ENCODE data around the gene SAMHD1. TPM values are rescaled to one million over a fixed set of nuclear protein-coding genes. Genes with fewer than 3 reads are reported as not detected.
"Not testable (repeated sequence)": the region's sequence is repeated elsewhere in the genome, so short reads cannot be mapped to it uniquely, and the experiment has no call there.

SAMHD1 gene
- total RNA-seq, 1 experiment from 2014 or later, result 24.4 TPM

- DNase-seq (ENCODE audit: low spot score), result no peak
Measured at GRCh38 chr20:36916199-36916598, 35.3 kb downstream of the SAMHD1 start.

- DNase-seq (ENCODE audit: low spot score), result no peak
Measured at GRCh38 chr20:36908603-36909002, 42.9 kb downstream of the SAMHD1 start.

GRCh38 chr20:36906086-36906485 is 45.4 kb downstream of the SAMHD1 start:
- not testable (repeated sequence) for DNase-seq (ENCODE audit: low spot score)

GRCh38 chr20:36905566-36905965 is 45.9 kb downstream of the SAMHD1 start:
- not testable (repeated sequence) for DNase-seq (ENCODE audit: low spot score)

GRCh38 chr20:36904690-36905089 is 46.8 kb downstream of the SAMHD1 start:
- no peak for DNase-seq (ENCODE audit: low spot score)

- no peak for DNase-seq (ENCODE audit: low spot score)
Measured at GRCh38 chr20:36895036-36895435, 56.5 kb downstream of the SAMHD1 start.

GRCh38 chr20:36893801-36894200 is 57.7 kb downstream of the SAMHD1 start:
- DNase-seq (ENCODE audit: low spot score), result no peak

GRCh38 chr20:36891211-36891610 is 60.3 kb downstream of the SAMHD1 start:
- no peak for DNase-seq (ENCODE audit: low spot score)

- DNase-seq (ENCODE audit: low spot score), result no peak
Measured at GRCh38 chr20:36890586-36890985, 60.9 kb downstream of the SAMHD1 start.

- DNase-seq (ENCODE audit: low spot score), result no peak
Measured at GRCh38 chr20:36888880-36889516, 62.5 kb downstream of the SAMHD1 start.

GRCh38 chr20:36887752-36888090 is 63.8 kb downstream of the SAMHD1 start:
- DNase-seq (ENCODE audit: low spot score), result no peak

- peak; percentile 70 for DNase-seq (ENCODE audit: low spot score)
Measured at GRCh38 chr20:36886859-36887751, 64.4 kb downstream of the SAMHD1 start.

- no peak for DNase-seq (ENCODE audit: low spot score)
Measured at GRCh38 chr20:36885356-36885755, 66.2 kb downstream of the SAMHD1 start.

GRCh38 chr20:36883977-36884535 is 67.5 kb downstream of the SAMHD1 start:
- DNase-seq (ENCODE audit: low spot score), result no peak

GRCh38 chr20:36881888-36882287 is 69.6 kb downstream of the SAMHD1 start:
- no peak for DNase-seq (ENCODE audit: low spot score)

- DNase-seq (ENCODE audit: low spot score), result no peak
Measured at GRCh38 chr20:36881331-36881730, 70.2 kb downstream of the SAMHD1 start.

- no peak for DNase-seq (ENCODE audit: low spot score)
Measured at GRCh38 chr20:36880741-36881250, 70.7 kb downstream of the SAMHD1 start.

GRCh38 chr20:36878941-36879340 is 72.6 kb downstream of the SAMHD1 start:
- DNase-seq (ENCODE audit: low spot score), result no peak

GRCh38 chr20:36876473-36876833 is 75.1 kb downstream of the SAMHD1 start:
- DNase-seq (ENCODE audit: low spot score), result no peak

GRCh38 chr20:36875702-36876472 is 75.6 kb downstream of the SAMHD1 start, which contains the start of gene TLDC2:
TLDC2 (plus strand) TSS chr20:36876138; CDS start chr20:36876175, 37 bp downstream.
- DNase-seq (ENCODE audit: low spot score), result no peak

- not testable (repeated sequence) for DNase-seq (ENCODE audit: low spot score)
Measured at GRCh38 chr20:36875093-36875492, 76.4 kb downstream of the SAMHD1 start.

Data from H4 (cell line).